SK-N-SH treated with all-trans-retinoic acid at 6 μM for 48 hours (cell line): ENCODE measurements around the gene CDK14.

Source experiments
- ATAC-seq: fragments of 200-7000 bp; cut with Tn5 transposase; 3 replicates; pipeline ENCODE4 v1.9.1; 2020; ENCODE audit warnings: mild to moderate bottlenecking, moderate library complexity
- BACH2 ChIP-seq: fragments of 250-450 bp; sonication (Bioruptor Pico); IDR thresholded peaks from 2 replicates; pipeline ENCODE4 v1.9.0; 2021; ENCODE audit warnings: mild to moderate bottlenecking, borderline replicate concordance
- CREB5 ChIP-seq: fragments of 250-450 bp; sonication (Bioruptor Pico); IDR thresholded peaks from 2 replicates; pipeline ENCODE4 v1.5.1; 2020; ENCODE audit warnings: low read depth, mild to moderate bottlenecking, moderate library complexity
- CSDC2 ChIP-seq: fragments of 250-450 bp; sonication (Bioruptor Pico); IDR thresholded peaks from 2 replicates; pipeline ENCODE4 v1.5.0; 2020; ENCODE audit warnings: mild to moderate bottlenecking, moderate library complexity
- CSRNP3 ChIP-seq: fragments of 250-450 bp; sonication (Bioruptor Pico); IDR thresholded peaks from 2 replicates; pipeline ENCODE4 v1.5.1; 2021; ENCODE audit warnings: mild to moderate bottlenecking, moderate library complexity
- GLIS3 ChIP-seq: fragments of 250-450 bp; sonication (Bioruptor Pico); IDR thresholded peaks from 2 replicates; pipeline ENCODE4 v1.5.0; 2020; ENCODE audit warnings: mild to moderate bottlenecking, moderate library complexity
- ISL1 ChIP-seq: fragments of 250-450 bp; sonication (Bioruptor Pico); IDR thresholded peaks from 2 replicates; pipeline ENCODE4 v2.1.2; 2022; ENCODE audit warnings: mild to moderate bottlenecking, moderate library complexity
- PATZ1 ChIP-seq: fragments of 250-450 bp; sonication (Bioruptor Pico); IDR thresholded peaks from 2 replicates; pipeline ENCODE4 v1.8.0; 2020; ENCODE audit warnings: mild to moderate bottlenecking, moderate library complexity, borderline replicate concordance
- POU6F1 ChIP-seq: fragments of 250-450 bp; sonication (Bioruptor Pico); IDR thresholded peaks from 2 replicates; pipeline ENCODE4 v1.8.0; 2021; ENCODE audit warnings: low read depth, mild to moderate bottlenecking, moderate library complexity, borderline replicate concordance
- PPARA ChIP-seq: fragments of 250-450 bp; sonication (Bioruptor Pico); IDR thresholded peaks from 2 replicates; pipeline ENCODE4 v1.5.0; 2020; ENCODE audit warnings: mild to moderate bottlenecking, borderline replicate concordance
- RARB ChIP-seq: fragments of 250-450 bp; sonication (Bioruptor Pico); IDR thresholded peaks from 2 replicates; pipeline ENCODE4 v1.8.0; 2021; ENCODE audit warnings: mild to moderate bottlenecking, moderate library complexity
- SNAI2 ChIP-seq: fragments of 250-450 bp; sonication (Bioruptor Pico); IDR thresholded peaks from 2 replicates; pipeline ENCODE4 v1.5.0; 2020; ENCODE audit warnings: mild to moderate bottlenecking, moderate library complexity
- TCF4 ChIP-seq: fragments of 250-450 bp; sonication (Bioruptor Pico); IDR thresholded peaks from 2 replicates; pipeline ENCODE4 v1.8.0; 2021; ENCODE audit warnings: mild to moderate bottlenecking, moderate library complexity, borderline replicate concordance
- TSHZ2 ChIP-seq: fragments of 250-450 bp; sonication (Bioruptor Pico); IDR thresholded peaks from 2 replicates; pipeline ENCODE4 v1.5.0; 2020; ENCODE audit warnings: mild to moderate bottlenecking, moderate library complexity
- ZC3H10 ChIP-seq: fragments of 250-450 bp; sonication (Bioruptor Pico); IDR thresholded peaks from 2 replicates; pipeline ENCODE4 v1.5.1; 2021; ENCODE audit warnings: mild to moderate bottlenecking, moderate library complexity
- ZFP3 ChIP-seq: fragments of 250-450 bp; sonication (Bioruptor Pico); IDR thresholded peaks from 2 replicates; pipeline ENCODE4 v1.5.0; 2020; ENCODE audit warnings: mild to moderate bottlenecking, moderate library complexity
- ZFP30 ChIP-seq: fragments of 450-650 bp; formaldehyde crosslinking; IDR thresholded peaks from 2 replicates; pipeline ENCODE4 v1.5.0; 2022; ENCODE audit warnings: mild to moderate bottlenecking, moderate library complexity
- ZNF565 ChIP-seq: fragments of 450-650 bp; formaldehyde crosslinking; conservative IDR thresholded peaks from 2 replicates; pipeline ENCODE4 v1.5.0; 2020; ENCODE audit warnings: low read depth, mild to moderate bottlenecking, moderate library complexity
- ZNF70 ChIP-seq: fragments of 450-650 bp; formaldehyde crosslinking; IDR thresholded peaks from 2 replicates; pipeline ENCODE4 v1.5.0; 2020; ENCODE audit warnings: mild to moderate bottlenecking, moderate library complexity
- ZNF8 ChIP-seq: fragments of 450-650 bp; formaldehyde crosslinking; IDR thresholded peaks from 2 replicates; pipeline ENCODE4 v1.5.0; 2020; ENCODE audit warnings: mild to moderate bottlenecking, moderate library complexity

The CDK14 gene

GRCh38 chr7:91233212-91233611 lies 637.1 kb downstream of the CDK14 start:
- no peak for ATAC-seq
- TF ChIP-seq GLIS3: no peak
- TF ChIP-seq PATZ1 (CRISPR knock-in tag): no peak
- TF ChIP-seq ISL1 (CRISPR knock-in tag): no peak
- TF ChIP-seq BACH2 (CRISPR knock-in tag): no peak
- TF ChIP-seq ZC3H10 (CRISPR knock-in tag): no peak

- TF ChIP-seq TSHZ2 (CRISPR knock-in tag): no peak
- TF ChIP-seq ZNF8: no peak
- TF ChIP-seq ZFP3 (CRISPR knock-in tag): no peak
- no peak for TF ChIP-seq CREB5
- TF ChIP-seq CSRNP3 (CRISPR knock-in tag): no peak
- no peak for TF ChIP-seq PPARA (CRISPR knock-in tag)
- no peak for TF ChIP-seq SNAI2 (CRISPR knock-in tag)
- no peak for TF ChIP-seq ZC3H10 (CRISPR knock-in tag)
- no peak for TF ChIP-seq RARB
- TF ChIP-seq GLIS3: no peak
- TF ChIP-seq ISL1 (CRISPR knock-in tag): no peak
- TF ChIP-seq, all 23 proteins: peak for 0
- ATAC-seq: no peak
Measured at GRCh38 chr7:91235211-91235832, 639.2 kb downstream of the CDK14 start.

- TF ChIP-seq TCF4 (CRISPR knock-in tag): no peak
- no peak for TF ChIP-seq POU6F1 (CRISPR knock-in tag)
- no peak for TF ChIP-seq PATZ1 (CRISPR knock-in tag)
- TF ChIP-seq GLIS3: no peak
- TF ChIP-seq ZFP30 (CRISPR knock-in tag): no peak
- no peak for TF ChIP-seq PPARA (CRISPR knock-in tag)
- no peak for TF ChIP-seq SNAI2 (CRISPR knock-in tag)
- no peak for TF ChIP-seq ISL1 (CRISPR knock-in tag)
- TF ChIP-seq ZNF8: no peak
- no peak for TF ChIP-seq CSRNP3 (CRISPR knock-in tag)
- TF ChIP-seq ZNF565 (CRISPR knock-in tag): no peak
- no peak for TF ChIP-seq ZNF70 (CRISPR knock-in tag)
- no peak for TF ChIP-seq CSDC2
- TF ChIP-seq, all 23 proteins: peak for 0
- peak; percentile 29; the same call in 2 of the 3 replicates for ATAC-seq
Measured at GRCh38 chr7:91239171-91239604, 643.1 kb downstream of the CDK14 start.
